Jurkat, Clone E6-1 (cell line): ENCODE results near the gene SH3PXD2A.

Source experiments
- DNase-seq: peaks from one replicate; pipeline ENCODE4 v3.0.0-alpha.2; 2011; ENCODE audit warnings: low read depth, low spot score
- H3K4me3 ChIP-seq: 2 replicates; pipeline ENCODE4 v1.5.1; 2011; ENCODE audit warnings: mild to moderate bottlenecking, low read length, control low read depth, moderate library complexity

Gene SH3PXD2A

GRCh38 chr10:103544657-103545310 is 310.6 kb downstream of the SH3PXD2A start:
- no peak for DNase-seq
- H3K4me3 ChIP-seq: no peak overlapping the region
